ENCODE data around the gene C2orf49.

GRCh38 chr2:105393373-105394055 lies 56.2 kb downstream of the C2orf49 start:
- TF ChIP-seq POLR2AphosphoS5 (IDR thresholded peaks at IDR 0.05) (peak; percentile 38), CTCF (IDR thresholded peaks at IDR 0.05) (no peak)
